OCI-LY1 (cell line): ENCODE results near the gene FRMD4A.

Source experiments
- H2AFZ ChIP-seq: fragments of 200-600 bp; sonication (generic), shearing (Covaris generic); 2 replicates; pipeline ENCODE4 v1.6.0; 2014; ENCODE audit warnings: antibody characterized with exemption, mild to moderate bottlenecking, low read length
- H3F3A ChIP-seq: fragments of 200-600 bp; sonication (generic), shearing (Covaris generic); 2 replicates; pipeline ENCODE4 v1.6.0; 2014; ENCODE audit warnings: mild to moderate bottlenecking, antibody characterized with exemption, low read length, moderate library complexity; ENCODE audit not compliant: insufficient read depth
- H3K27ac ChIP-seq: fragments of 200-600 bp; sonication (generic); 2 replicates; pipeline ENCODE4 v1.5.1; 2014; ENCODE audit warnings: low read length, mixed run types, mild to moderate bottlenecking, low read depth; ENCODE audit not compliant: poor library complexity, severe bottlenecking
- H3K27me3 ChIP-seq: fragments of 200-600 bp; sonication (generic); 2 replicates; pipeline ENCODE4 v1.6.0; 2014; ENCODE audit warnings: antibody characterized with exemption, mild to moderate bottlenecking, low read length, moderate library complexity; ENCODE audit not compliant: insufficient read depth
- H3K36me3 ChIP-seq: fragments of 200-600 bp; sonication (generic); 2 replicates; pipeline ENCODE4 v1.6.1; 2014; ENCODE audit warnings: mild to moderate bottlenecking, antibody characterized with exemption, low read length, moderate library complexity, mixed read lengths; ENCODE audit not compliant: insufficient read depth
- H3K4me1 ChIP-seq: fragments of 200-600 bp; sonication (generic); 2 replicates; pipeline ENCODE4 v1.5.1; 2014; ENCODE audit warnings: mild to moderate bottlenecking, low read length, moderate library complexity; ENCODE audit not compliant: insufficient read depth, severe bottlenecking
- H3K4me2 ChIP-seq: fragments of 200-600 bp; sonication (generic), shearing (Covaris generic); 2 replicates; pipeline ENCODE4 v1.6.1; 2014; ENCODE audit warnings: low read length
- H3K4me3 ChIP-seq: fragments of 200-600 bp; sonication (generic); 2 replicates; pipeline ENCODE4 v1.5.1; 2014; ENCODE audit warnings: low read length, low read depth, mild to moderate bottlenecking, mixed read lengths; ENCODE audit not compliant: poor library complexity, severe bottlenecking
- H3K79me2 ChIP-seq: fragments of 200-600 bp; shearing (Covaris generic); 2 replicates; pipeline ENCODE4 v1.6.1; 2016; ENCODE audit warnings: mixed run types, low read length, mixed read lengths; ENCODE audit not compliant: insufficient read depth
- H3K9ac ChIP-seq: fragments of 200-600 bp; sonication (generic), shearing (Covaris generic); 2 replicates; pipeline ENCODE4 v1.6.1; 2014; ENCODE audit warnings: mild to moderate bottlenecking, low read length, mixed read lengths
- H3K9me2 ChIP-seq: fragments of 200-600 bp; sonication (generic), shearing (Covaris generic); 2 replicates; pipeline ENCODE4 v1.6.1; 2014; ENCODE audit warnings: low read depth, mild to moderate bottlenecking, low read length, mixed read lengths
- H3K9me3 ChIP-seq: fragments of 200-600 bp; shearing (Covaris generic); 2 replicates; pipeline ENCODE4 v1.6.1; 2014; ENCODE audit warnings: low read length, mixed read lengths
- H4K20me1 ChIP-seq: fragments of 200-600 bp; sonication (generic), shearing (Covaris generic); 2 replicates; pipeline ENCODE4 v1.6.0; 2016; ENCODE audit warnings: mild to moderate bottlenecking, low read length; ENCODE audit not compliant: insufficient read depth
- CTCF ChIP-seq: fragments of 200-600 bp; sonication (generic), shearing (Covaris generic); IDR thresholded peaks from 2 replicates; pipeline ENCODE4 v1.5.1; 2017; ENCODE audit warnings: mild to moderate bottlenecking, antibody characterized with exemption, low read length, moderate library complexity, mixed read lengths
- EZH2 ChIP-seq: fragments of 200-600 bp; sonication (generic), shearing (Covaris generic); IDR thresholded peaks from 2 replicates; pipeline ENCODE4 v1.8.0; 2017; ENCODE audit warnings: borderline replicate concordance, mixed run types, mild to moderate bottlenecking, antibody characterized with exemption, low read length, moderate library complexity, mixed read lengths

Gene FRMD4A

GRCh38 chr10:13594641-13595040 is 736.1 kb downstream of the FRMD4A start:
- Histone ChIP-seq H3K79me2 (peaks cover 6% of the 10 kb centered on the region; the same call in 1 of the 2 replicates), H4K20me1 (no peaks in the 10 kb centered on the region), H2AFZ (no peak overlapping the region), H3K27ac (no peak overlapping the region), H3K4me2 (no peak overlapping the region), H3F3A (no peaks in the 10 kb centered on the region), H3K4me3 (no peak overlapping the region), H3K4me1 (no peaks in the 10 kb centered on the region), H3K9me2 (no peaks in the 10 kb centered on the region), H3K9me3 (no peaks in the 10 kb centered on the region), H3K27me3 (no peaks in the 10 kb centered on the region), H3K36me3 (peaks cover 17% of the 10 kb centered on the region; the same call in 1 of the 2 replicates), H3K9ac (no peak overlapping the region)
- TF ChIP-seq CTCF (no peak), EZH2 (no peak)
